Bronchial epithelial cell (primary cell): ENCODE data around the gene HPF1. TPM values are rescaled to one million over a fixed set of nuclear protein-coding genes. Genes with fewer than 3 reads are reported as not detected.

ENCODE experiments used
- DNase-seq: peaks from one replicate; pipeline ENCODE4 v3.0.0-alpha.2; 2010; ENCODE audit warnings: low read depth
- FAIRE-seq: peaks from 2 replicates; lab custom pipeline; 2011; peaks lifted over from hg19 to GRCh38; lab: Jason Lieb, UNC
- H3K27me3 ChIP-seq: 2 replicates; pipeline ENCODE4 v1.5.1; 2011; ENCODE audit warnings: low read length; ENCODE audit not compliant: control insufficient read depth, insufficient read depth
- H3K36me3 ChIP-seq: 2 replicates; pipeline ENCODE4 v1.5.1; 2011; ENCODE audit warnings: low read length; ENCODE audit not compliant: control insufficient read depth, insufficient read depth
- H3K4me3 ChIP-seq: 2 replicates; pipeline ENCODE4 v1.5.1; 2011; ENCODE audit warnings: mild to moderate bottlenecking, low read depth, low read length, control low read depth
- total RNA-seq: library from RNA; depleted of rRNA; stranded (reverse); fragments of >200 nt; gene quantifications from 2 replicates; pipeline ENCODE4 v1.2.1, GENCODE V29; 2014
- TF ChIP-seq, protein P1 (sequence below): IDR thresholded peaks from 2 replicates; pipeline ENCODE4 v1.5.1; 2011; ENCODE audit warnings: mild to moderate bottlenecking, moderate library complexity, low read length, control low read depth, inconsistent platforms; ENCODE audit not compliant: insufficient read depth, severe bottlenecking

HPF1 gene
- total RNA-seq, 1 donor from 2014 or later: 14.2 TPM

- DNase-seq (no peak), FAIRE-seq (no peak)
Measured at GRCh38 chr4:169770416-169770815, 12.7 kb upstream of the HPF1 start.

DNA sequence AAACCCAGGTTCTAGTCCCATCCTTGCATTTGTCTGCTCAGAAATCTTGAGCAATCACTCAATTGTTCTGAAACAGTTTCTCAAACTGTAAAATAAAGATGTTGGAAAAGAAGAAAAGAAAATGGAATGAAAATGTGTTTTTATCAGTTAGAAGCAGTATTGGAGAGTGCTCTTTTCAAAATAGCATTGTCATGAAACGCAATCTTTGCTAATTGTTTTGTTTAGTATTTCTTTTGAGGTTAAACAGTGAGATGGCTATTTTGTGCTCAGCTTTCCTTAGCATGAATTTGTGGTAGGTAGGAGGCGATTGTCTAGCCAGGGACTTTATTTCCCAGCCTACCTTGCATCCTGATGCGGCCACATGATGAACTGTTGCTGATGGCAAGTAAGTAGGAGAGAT, 10.6 kb upstream of the HPF1 start:
- FAIRE-seq: no peak
- TF ChIP-seq, protein P1, sequence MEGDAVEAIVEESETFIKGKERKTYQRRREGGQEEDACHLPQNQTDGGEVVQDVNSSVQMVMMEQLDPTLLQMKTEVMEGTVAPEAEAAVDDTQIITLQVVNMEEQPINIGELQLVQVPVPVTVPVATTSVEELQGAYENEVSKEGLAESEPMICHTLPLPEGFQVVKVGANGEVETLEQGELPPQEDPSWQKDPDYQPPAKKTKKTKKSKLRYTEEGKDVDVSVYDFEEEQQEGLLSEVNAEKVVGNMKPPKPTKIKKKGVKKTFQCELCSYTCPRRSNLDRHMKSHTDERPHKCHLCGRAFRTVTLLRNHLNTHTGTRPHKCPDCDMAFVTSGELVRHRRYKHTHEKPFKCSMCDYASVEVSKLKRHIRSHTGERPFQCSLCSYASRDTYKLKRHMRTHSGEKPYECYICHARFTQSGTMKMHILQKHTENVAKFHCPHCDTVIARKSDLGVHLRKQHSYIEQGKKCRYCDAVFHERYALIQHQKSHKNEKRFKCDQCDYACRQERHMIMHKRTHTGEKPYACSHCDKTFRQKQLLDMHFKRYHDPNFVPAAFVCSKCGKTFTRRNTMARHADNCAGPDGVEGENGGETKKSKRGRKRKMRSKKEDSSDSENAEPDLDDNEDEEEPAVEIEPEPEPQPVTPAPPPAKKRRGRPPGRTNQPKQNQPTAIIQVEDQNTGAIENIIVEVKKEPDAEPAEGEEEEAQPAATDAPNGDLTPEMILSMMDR: no peak
- no peak for DNase-seq

More at GRCh38 chr4:169770416-169770815, 12.7 kb upstream of the HPF1 start:
- TF ChIP-seq, protein P1: no peak
- Histone ChIP-seq H3K4me3 (no peak overlapping the region), H3K36me3 (no peaks in the 10 kb centered on the region), H3K27me3 (peaks cover 2% of the 10 kb centered on the region)

GRCh38 chr4:169766741-169767140, 9.0 kb upstream of the HPF1 start:
- FAIRE-seq (no peak), DNase-seq (no peak)
- H3K4me3 ChIP-seq: no peak overlapping the region
- TF ChIP-seq, protein P1: no peak
- H3K27me3 ChIP-seq: no peaks in the 10 kb centered on the region
- no peaks in the 10 kb centered on the region for H3K36me3 ChIP-seq

More for the DNA sequence above, 10.6 kb upstream of the HPF1 start:
- H3K27me3 ChIP-seq: no peaks in the 10 kb centered on the region
- H3K4me3 ChIP-seq: no peak overlapping the region
- no peaks in the 10 kb centered on the region for H3K36me3 ChIP-seq

DNA sequence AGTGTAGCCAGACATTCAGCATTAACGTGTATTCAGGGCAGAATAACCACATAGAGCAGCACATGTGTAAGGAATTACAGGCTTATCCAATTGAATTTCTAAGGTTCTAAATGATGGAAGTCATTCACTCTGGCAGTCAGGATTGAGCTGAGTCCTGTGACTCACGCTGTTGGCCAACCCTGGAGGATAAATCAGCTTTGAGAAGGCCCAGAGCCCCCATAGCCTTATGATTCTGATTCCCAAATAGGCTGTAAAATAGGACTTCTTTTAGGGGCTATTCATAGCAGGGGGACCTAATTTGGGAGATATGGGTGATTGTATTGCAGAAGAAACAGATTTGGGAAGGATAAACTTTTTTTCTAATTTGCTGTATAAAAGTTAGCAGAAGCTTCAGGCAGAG, 8.1 kb upstream of the HPF1 start:
- Histone ChIP-seq H3K4me3 (no peak overlapping the region), H3K36me3 (no peaks in the 10 kb centered on the region), H3K27me3 (no peaks in the 10 kb centered on the region)
- FAIRE-seq: no peak
- TF ChIP-seq, protein P1: no peak
- DNase-seq: peak; percentile 17

DNA sequence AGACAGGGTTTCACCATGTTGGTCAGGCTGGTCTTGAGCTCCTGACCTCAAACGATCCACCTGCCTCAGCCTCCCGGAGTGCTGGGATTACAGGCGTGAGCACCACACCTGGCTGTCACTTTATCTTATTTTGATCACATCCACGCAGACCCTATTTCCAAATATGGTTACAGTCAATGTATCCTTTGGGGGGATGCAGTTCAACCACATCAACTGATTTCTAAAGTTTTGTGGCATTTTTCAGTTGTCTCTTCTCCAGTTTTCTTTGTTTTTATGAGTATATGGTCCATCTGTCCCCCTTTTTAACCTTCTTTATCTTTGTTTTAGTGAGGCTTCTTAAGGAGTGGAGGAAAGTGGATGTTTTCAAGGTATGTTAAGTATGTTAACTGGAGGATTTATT, 4.1 kb upstream of the HPF1 start:
- TF ChIP-seq, protein P1: no peak
- no peak for FAIRE-seq

DNA sequence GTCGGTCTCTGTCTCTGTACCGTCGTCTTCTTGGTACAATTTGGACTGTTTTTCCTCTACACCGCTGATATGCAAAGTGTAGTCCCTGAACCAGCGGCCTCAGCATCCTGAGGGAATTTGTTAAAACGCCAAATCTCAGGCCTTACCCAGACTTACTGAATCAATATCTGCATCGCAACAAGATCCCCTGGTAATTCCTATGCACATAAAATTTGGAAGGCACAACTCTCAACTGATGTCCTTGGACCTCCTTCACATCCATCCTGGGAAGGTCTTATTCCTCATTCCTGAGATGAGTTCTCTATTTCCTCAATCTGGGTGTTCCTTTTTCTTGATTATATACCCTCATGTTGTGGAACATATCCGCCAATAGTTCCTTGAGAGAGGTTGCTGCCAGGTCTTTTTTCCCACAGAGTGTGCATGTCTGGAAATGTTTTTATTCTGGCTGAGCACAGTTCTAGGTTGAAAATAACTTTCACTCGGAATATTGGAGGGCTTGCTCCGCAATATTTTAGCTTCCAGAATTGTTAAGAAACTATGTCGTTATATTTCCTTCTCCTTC, 738 bp upstream of the HPF1 start:
- DNase-seq (no peak), FAIRE-seq (no peak)
- Histone ChIP-seq H3K27me3 (no peaks in the 10 kb centered on the region), H3K36me3 (no peaks in the 10 kb centered on the region), H3K4me3 (no peak overlapping the region)
- TF ChIP-seq, protein P1: no peak

More for the DNA sequence above, 4.1 kb upstream of the HPF1 start:
- no peak for DNase-seq
- Histone ChIP-seq H3K4me3 (no peak overlapping the region), H3K27me3 (no peaks in the 10 kb centered on the region), H3K36me3 (no peaks in the 10 kb centered on the region)
